Skin of body (tissue), 2 donors: Measurements from ENCODE around the gene ZNF566. TPM values are rescaled to one million over a fixed set of nuclear protein-coding genes. Genes with fewer than 3 reads are reported as not detected.

Experiments
- DNase-seq: peaks from one replicate; lab custom pipeline; 2025; lab: John Stamatoyannopoulos, UW
- total RNA-seq: library from RNA; depleted of rRNA; stranded (reverse); fragments of >200 nt; gene quantifications from one replicate; pipeline ENCODE4 v1.2.3, GENCODE V29; 2014

ZNF566 gene
- total RNA-seq, 1 donor from 2014 or later = 13.7 TPM

DNA sequence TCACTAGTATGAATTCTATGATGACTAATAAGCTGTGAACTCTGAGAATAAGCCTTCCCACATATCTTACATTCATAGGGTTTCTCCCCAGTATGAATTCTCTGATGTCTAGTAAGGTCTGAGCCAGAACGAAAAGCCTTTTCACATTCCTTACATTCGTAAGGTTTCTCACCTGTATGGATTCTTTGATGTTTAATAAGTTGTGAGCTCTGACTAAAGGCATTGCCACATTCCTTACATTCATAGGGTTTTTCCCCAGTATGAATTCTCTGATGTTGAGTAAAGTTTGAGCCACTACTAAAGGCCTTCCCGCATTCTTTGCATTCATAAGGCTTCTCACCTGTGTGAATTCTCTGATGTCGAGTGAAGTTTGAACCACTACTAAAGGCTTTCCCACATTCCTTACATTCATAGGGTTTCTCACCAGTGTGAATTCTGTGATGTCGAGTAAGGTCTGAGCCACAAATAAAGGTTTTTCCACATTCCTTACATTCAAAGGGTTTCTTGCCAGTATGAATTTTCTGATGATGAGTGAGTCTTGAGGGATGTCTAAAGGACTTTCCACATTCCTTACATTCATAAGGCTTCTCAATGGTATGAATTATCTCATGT is 40.2 kb downstream of the ZNF566 start:
- no peak for DNase-seq

DNA sequence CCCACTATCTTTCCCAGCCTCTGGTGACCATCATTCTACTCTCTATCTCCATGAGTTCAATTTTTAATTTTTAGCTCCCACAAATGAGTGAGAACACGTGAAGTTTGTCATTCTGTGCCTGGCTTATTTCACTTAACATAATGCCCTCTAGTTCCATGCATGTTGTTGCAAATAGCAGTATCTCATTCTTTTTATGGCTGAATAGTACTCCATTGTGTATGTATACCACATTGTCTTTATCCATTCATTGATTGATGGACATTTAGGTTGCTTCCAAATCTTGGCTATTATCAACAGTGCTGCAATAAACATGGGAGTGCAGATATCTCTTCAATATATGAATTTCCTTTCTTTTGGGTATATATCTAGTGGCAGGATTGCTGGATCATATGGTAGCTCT is 48.0 kb downstream of the ZNF566 start:
- no peak for DNase-seq

DNA sequence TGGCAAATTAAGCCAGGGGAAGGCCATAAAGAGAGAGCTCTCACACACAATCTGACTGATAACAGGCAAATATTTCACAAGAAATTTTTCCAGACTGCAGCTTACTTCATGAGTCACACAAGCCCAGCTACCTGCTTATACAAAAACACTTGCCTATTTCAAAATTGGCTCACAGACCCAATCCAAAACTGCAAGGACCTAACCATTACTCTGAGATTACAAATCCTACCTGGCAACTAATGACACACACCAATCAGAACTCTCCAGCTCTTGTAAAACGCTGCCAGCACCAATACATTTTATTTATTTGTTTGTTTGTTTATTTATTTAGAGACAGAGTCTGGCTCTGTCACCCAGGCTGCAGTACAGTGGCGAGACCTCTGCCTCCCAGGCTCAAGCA is 52.8 kb downstream of the ZNF566 start:
- DNase-seq = no peak

DNA sequence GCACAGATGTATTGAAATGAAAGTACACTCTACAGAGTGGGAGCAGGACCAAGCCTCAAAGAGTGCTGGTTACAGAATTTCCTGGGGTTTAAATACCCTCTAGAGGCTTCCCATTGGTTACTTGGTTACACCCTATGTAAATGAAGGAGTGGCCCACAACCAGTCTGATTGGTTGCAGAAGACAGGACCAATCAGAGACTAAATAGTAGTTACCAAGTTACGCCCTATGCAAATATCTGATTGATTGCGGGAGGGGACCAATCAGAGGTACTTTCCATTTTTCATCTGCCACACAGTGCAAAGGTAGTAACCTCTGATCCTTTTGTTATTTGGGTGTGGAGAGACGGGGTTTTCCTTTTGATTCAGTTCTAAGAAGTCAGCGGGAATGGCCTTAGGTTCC is 65.4 kb downstream of the ZNF566 start:
- no peak for DNase-seq

DNA sequence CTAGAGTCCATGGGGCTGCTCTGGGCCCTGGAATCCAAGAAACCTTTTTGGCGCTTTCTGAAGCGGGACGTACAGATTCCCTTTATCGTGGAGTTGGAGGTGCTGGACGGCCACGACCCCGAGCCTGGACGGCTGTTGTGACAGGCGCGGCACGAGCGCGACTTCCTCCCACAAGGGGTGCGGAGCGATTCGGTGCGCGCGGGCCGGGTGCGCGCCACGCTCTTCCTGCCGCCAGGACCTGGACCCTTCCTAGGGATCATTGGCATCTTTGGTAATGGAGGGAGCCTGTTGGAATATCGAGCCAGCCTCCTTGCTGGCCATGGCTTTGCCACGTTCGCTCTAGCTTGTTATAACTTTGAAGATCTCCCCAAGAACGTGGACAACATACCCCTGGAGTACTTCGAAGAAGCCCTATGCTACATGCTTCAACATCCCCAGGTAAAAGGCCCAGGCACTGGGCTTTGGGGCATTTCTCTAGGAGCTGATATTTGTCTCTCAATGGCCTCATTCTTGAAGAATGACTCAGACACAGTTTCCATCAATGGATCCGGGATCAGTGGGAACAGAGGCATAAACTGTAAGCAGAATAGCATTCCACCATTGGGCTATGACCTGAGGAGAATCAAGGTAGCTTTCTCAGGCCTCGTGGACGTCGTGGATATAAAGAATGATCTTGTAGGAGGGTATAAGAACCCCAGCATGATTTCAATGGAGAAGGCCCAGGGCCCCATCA is 67.4 kb downstream of the ZNF566 start:
- no peak for DNase-seq

DNA sequence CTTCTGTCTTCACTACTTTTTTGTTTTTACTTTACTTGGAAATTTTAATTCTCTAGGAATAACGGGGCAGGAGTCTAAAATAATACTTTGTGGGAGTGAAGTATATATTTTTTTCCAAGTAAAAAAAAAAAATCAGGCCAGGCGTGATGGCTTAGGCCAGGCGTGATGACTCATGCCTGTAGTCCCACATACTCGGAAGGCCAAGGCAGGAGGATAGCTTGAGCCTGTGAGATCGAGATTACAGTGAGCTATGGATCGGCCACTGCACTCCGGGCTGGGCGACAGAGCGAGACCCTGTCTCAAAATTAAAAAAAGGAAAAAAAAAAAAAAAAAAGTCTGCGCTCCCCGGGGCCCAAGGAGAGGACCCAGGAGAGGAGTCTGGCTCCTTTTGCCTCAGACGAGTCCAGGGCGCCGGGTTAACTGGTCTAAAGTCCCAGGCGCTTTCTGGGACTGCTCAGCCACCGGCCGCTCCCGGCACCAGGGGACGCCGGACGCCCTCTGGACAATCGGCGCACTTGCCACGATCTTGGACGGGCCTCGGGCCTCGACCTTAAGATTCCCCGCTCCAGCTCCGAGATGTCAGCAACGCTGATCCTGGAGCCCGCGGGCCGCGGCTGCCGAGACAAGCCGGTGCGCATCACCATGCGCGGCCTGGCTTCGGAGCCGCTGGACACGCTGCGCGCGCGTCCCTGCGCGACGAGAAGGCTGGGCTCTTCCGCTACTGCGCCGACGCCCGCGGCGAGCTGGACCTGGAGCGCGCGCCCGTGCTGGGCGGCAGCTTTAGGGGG is 68.2 kb downstream of the ZNF566 start:
- no peak for DNase-seq

DNA sequence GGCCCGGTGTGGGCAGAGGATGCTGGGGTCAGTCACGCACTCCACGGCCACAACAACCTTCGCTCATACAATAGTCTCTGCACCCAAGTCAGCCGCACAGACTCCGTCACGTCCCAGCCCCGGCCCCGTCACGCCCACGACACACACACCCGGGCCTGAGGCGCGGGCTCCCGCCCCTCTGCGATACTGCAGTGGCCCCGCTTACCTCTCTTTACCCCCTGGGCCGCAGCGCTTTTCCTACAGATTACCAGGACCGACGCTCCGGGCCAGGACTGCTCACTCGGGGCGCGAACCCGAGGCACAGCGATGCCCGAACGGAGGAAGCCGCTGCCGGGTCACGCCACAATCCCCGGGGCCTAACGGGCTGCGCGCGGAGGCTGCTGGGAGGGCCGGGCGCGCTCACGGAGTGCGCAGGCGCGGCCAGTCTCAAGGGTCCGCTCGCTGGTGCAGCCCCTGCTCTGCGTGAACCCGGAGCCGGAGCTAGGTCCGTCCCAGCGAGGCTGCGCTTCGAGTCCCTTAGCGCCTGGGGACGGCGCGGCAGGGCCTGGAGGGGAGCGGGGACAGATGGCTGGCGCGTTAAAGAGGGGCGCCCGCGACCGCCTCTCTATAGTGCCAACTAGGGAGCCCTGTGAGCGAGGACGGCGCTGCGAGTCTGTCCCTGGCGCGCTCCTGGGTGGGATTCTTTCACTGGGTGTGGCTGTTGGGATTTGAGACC is 70.9 kb downstream of the ZNF566 start, which contains the start of gene ZFP82:
TSS of gene ZFP82 (minus strand) at position 358 of the 715 bp plus-strand sequence. CDS start 8,855 bp downstream, outside the sequence.
- peak; percentile 81 for DNase-seq

DNA sequence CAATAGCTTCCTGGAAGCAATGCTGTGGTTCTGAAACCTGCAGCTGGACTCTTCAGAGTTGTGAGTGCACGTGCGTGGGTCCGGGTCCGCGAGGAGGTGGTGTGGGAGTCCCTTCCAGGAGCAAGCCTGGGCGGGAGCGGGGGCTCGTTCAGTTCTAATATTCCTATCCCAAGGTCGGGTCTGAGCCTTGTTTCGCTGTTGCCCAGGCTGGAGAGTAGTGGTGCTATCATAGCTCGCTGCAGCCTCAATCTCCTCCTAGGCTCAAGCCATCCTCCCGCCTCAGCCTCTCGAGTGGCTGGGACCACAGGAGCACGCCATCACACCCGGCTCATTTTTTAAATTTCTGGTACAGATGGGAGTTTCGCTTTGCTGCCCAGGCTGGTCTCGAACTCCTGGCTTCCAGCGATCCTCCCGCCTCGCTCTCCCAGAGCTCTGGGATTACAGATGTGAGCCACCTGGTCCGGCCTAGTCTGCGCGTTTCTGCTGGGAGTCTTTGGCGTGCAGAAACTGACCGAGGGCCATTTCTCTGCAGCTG is 71.5 kb downstream of the ZNF566 start:
- no peak for DNase-seq

DNA sequence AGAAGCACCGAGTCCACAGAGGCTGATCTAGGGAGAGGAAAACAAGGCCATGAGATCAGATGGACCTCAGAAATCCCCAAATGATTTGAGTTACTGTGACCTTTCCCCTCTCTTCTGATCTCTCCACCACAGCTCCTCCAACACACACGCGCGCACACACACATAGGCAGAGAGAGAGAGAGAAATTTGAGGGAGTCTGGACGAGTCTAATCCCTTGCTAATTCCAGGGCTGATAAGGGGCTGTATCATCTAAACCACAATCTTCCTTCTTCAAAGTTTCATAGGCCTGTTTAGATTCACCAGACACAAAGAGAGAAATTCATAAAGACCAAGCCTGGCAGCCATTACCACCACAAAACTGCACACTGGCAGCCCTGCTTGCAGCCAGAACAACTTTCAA is 79.5 kb downstream of the ZNF566 start:
- no peak for DNase-seq

DNA sequence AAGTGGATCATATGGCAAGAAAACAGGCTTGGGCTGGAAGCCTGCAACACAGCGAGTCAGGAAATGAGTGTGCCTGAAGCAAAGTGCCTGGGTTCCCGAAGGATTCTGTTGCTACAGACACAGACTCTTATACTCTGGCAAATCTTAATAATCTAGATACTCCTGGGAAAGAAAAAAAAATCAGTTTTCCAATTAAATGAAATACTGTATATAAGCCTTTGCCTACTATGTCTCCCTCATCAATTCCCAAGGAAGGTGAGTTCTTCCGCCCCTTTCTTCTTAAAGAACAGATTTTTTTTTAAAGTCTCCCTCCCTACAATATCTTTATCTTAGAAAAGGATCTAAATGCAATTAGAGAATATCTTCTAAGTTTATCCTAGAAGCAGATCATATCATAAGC is 81.3 kb downstream of the ZNF566 start:
- DNase-seq = no peak

DNA sequence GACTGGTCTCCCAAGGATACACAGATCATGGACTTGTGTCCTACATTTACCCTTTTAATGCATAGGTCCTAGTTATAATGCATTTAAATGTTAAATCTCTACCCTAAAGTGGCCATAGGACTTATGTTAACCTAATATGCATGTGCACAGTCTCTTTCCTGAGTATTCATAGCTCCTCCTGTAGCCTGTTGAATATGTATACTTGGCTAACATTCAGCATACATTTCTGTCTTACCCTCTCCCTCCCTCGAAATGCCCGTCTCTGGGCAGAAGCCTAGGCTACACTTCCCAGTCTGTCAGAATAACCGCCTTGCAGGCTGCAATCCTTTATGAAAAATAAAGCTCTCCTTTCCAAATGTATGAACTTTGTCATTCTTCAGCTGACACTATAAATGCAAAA is 84.9 kb downstream of the ZNF566 start:
- DNase-seq = no peak

DNA sequence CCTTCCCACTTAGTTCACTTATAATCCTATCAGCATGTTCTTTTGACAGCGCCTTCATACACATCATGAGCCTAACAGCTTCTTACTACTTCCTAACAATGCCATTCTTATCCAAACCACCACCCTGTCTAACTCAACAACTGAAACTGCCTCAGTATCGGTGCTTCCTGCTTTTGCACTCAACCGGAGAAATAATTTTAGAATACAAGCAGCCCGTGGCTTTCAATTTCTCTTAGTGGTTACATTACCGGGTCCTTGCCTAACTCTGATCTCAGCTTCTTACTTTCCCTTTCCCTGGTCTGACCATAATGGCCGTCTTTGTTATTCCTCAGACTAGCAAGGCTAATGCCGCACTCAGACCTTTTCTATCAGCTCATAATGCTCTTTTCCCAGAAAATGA is 87.9 kb downstream of the ZNF566 start:
- DNase-seq = no peak

DNA sequence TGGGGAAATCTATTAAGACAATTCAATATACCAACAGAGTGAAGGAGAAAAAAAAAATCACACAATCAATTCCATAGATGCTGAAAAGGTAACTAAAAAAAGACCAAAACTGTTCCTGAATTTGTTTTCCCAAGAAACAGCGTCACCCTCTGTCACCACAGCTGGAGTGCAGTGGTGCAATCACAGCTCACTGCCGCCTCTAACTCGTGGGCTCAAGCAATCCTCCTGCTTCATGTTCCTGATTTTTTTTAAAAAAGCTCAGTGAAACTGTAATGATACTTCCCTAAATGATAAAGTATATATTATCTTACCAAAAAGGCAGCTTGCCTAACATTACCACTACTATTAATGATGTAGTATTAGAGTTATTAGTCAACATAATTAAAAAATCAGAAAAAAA is 90.8 kb downstream of the ZNF566 start:
- DNase-seq = no peak

Other genes starting within 250 kb of the ZNF566 start
- gene ZFP14, start 110.4 kb downstream of the ZNF566 start, total RNA-seq = 11.7 TPM
- 8.8 TPM for gene ZFP82, start 70.9 kb downstream of the ZNF566 start, total RNA-seq
- gene ZNF260, start 38.7 kb upstream of the ZNF566 start, total RNA-seq = 32.6 TPM
- 18.3 TPM for gene ZNF529, start 83.7 kb upstream of the ZNF566 start, total RNA-seq
- gene ZNF382, start 115.8 kb upstream of the ZNF566 start, total RNA-seq = 9.3 TPM
- 13.1 TPM for gene ZNF461, start 177.3 kb upstream of the ZNF566 start, total RNA-seq
- 11.1 TPM for gene ZNF567, start 198.1 kb upstream of the ZNF566 start, total RNA-seq